ENCODE results near the gene NELFE.

GRCh38 chr6:31907158-31907813 is 51.5 kb downstream of the NELFE start:
- TF ChIP-seq CTCF (IDR thresholded peaks at IDR 0.05; ENCODE audit: insufficient read depth, low read depth, low read length) (no peak), EZH2 (IDR thresholded peaks at IDR 0.05; ENCODE audit: insufficient read depth, low read length) (no peak)

Data from astrocyte (in vitro differentiated cells and primary cell).